Measurements from ENCODE around the gene SMIM44.

DNA sequence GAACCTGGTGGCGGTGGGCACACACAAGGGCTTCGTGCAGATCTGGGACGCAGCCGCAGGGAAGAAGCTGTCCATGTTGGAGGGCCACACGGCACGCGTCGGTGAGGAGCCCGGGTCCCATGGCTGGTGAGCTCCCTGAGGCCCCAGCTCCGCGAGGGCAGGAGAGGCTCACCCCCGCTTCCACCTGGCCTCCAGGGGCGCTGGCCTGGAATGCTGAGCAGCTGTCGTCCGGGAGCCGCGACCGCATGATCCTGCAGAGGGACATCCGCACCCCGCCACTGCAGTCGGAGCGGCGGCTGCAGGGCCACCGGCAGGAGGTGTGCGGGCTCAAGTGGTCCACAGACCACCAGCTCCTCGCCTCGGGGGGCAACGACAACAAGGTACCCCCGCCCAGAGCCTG is 48.5 kb upstream of the SMIM44 start:
- TF ChIP-seq, protein P1, sequence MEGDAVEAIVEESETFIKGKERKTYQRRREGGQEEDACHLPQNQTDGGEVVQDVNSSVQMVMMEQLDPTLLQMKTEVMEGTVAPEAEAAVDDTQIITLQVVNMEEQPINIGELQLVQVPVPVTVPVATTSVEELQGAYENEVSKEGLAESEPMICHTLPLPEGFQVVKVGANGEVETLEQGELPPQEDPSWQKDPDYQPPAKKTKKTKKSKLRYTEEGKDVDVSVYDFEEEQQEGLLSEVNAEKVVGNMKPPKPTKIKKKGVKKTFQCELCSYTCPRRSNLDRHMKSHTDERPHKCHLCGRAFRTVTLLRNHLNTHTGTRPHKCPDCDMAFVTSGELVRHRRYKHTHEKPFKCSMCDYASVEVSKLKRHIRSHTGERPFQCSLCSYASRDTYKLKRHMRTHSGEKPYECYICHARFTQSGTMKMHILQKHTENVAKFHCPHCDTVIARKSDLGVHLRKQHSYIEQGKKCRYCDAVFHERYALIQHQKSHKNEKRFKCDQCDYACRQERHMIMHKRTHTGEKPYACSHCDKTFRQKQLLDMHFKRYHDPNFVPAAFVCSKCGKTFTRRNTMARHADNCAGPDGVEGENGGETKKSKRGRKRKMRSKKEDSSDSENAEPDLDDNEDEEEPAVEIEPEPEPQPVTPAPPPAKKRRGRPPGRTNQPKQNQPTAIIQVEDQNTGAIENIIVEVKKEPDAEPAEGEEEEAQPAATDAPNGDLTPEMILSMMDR (IDR thresholded peaks at IDR 0.05), result no peak
- TF ChIP-seq POLR2AphosphoS5 (IDR thresholded peaks at IDR 0.05; ENCODE audit: low read depth, low read length), result no peak
- no peak for TF ChIP-seq TCF7L2 (IDR thresholded peaks at IDR 0.05; ENCODE audit: low read depth, low read length)

Data from Panc1 (cell line).